K562 treated with DMSO at 1 percent for 48 hours (cell line): ENCODE measurements around the gene ENTR1. TPM values are rescaled to one million over a fixed set of nuclear protein-coding genes. Genes with fewer than 3 reads are reported as not detected.

Experiments
- total RNA-seq: library from RNA; unstranded; fragments of 300-600 nt; gene quantifications from 2 replicates; pipeline ENCODE4 v1.2.3, GENCODE V29; 2022; ENCODE audit warnings: low replicate concordance; ENCODE audit errors: extremely low read depth

The ENTR1 gene, protein sequence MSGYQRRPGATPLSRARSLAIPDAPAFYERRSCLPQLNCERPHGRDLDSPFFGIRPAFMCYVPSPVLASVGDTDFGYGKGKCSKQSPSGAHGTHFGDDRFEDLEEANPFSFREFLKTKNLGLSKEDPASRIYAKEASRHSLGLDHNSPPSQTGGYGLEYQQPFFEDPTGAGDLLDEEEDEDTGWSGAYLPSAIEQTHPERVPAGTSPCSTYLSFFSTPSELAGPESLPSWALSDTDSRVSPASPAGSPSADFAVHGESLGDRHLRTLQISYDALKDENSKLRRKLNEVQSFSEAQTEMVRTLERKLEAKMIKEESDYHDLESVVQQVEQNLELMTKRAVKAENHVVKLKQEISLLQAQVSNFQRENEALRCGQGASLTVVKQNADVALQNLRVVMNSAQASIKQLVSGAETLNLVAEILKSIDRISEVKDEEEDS
- total RNA-seq: not detected in 2 replicates

DNA sequence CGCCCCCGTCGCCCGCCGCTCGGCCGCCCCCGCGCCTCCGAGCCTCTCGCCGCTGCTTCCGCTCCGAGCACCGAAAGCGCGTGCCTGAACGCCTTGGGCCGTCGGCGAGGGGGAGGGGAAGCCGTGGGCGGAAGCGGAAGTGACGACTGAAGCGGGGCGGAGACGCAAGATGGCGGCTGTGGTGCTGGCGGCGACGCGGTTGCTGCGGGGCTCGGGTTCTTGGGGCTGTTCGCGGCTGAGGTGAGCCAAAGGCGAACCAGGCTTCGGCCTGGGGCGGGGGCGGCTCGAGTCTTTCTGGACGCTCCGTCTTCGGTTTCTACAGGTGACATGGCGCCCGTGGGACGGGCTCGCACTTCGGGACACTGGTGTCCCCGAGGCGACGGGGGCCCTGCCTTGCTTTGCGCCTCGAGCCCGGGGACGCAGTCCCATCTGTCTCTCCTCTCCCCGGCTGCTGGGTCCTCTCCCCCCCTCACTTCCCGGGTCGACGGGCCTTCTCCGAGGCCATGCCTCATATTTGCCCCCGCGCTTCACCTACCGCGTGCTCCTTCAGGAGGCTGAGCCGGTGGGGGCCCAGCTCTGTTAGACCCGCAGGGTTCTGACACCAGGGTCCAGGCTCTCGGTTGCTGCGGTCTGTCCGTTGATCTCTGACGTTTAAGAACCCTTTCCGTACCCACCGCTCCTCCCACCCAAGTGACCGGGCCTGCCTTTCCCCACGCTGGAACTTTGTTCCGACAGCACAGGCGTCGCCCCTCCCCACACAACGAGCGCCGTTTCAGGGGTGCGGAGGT is at the start of gene ENTR1, which contains the start of gene PMPCA:
TSS of gene ENTR1 (minus strand) at position 115 of the 788 bp plus-strand sequence. CDS start 217 bp downstream, outside the sequence.
TSS of gene PMPCA (plus strand) at position 159 of the 788 bp plus-strand sequence. CDS start at position 170, 11 bp downstream.

DNA sequence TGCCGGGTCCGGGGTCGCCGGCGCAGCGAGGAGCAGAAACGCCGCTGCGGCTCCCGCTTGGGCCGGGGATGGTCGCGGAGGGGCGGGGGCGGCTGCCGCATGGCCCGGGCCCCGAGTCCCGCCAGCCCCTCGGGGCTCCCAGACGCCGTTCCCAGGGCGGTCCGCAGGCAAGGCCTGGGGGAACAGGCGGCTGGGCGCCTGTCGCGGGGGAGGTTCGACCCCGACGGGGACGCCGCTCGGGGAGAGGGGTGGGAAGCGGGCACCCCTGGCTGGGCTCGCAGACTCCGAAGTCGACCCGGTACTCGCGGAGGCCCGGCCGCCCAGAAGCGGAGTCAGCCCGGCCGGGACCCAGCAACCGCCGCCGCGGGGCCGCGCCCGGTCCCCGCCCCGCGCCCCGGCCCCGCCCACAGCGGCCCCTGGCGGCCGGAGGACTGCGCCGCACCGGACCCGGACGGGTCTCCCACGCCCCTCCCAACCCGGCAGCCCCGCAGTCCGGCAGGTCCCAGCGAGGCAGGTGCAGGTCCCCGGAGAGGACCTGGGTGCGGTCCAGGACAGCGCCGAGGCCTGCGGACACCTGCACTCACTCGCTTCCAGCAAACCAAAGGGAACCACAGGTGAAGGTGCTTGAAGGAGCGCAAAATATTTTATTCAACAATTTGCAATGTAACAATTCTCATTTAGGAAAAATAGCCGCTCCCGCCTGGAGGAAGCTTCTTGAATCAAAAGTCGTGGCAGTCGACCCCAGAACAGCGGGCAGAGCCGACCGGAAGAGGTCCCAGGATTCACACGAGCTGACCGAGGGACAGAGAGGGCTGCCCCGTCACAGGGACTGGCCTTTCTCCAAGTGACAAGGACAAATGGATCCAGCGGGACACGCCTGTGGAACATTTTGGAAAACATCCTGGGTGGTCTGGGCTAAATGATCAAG is 29.3 kb upstream of the ENTR1 start, which contains the start of gene INPP5E:
TSS of gene INPP5E (minus strand) at position 365 of the 928 bp plus-strand sequence. CDS start 426 bp downstream, outside the sequence.

DNA sequence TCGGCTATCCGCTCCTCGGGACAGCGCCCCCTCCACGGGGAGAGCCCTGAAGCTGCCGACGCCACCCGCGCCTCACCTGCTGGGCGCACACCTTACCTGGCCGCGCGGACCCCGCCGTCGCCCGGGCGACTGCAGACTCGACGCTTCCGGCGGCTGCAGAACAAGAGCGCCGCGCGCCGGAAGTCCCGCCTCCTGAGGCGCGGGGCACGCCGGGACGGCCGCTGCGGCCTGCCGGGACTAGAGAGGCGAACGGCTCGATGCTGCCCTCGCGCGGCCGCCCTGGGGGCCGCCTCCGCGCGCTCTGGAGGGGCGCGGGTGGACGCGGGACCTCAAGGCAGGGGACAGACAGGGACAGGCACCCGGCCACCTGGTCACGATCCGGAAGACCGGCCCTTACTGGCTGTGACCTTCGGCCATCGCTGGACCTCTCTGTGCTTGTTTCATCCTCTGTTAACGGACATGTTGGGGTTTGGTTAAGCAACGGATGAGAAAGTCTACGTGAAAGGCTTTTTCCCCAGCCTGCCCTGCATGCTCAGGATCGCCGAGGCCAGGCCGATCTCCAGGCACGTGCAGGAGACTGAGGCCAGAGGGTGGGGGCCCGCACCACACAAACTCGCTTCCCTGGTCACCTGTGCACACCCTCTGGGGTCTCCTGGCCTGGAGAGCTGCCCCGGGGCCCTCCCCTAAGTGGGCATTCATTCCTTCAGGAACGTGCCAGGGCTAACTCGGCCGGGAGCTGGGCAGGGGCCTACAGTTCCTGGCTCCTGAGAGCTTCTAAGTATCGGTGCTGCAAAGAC is 10.2 kb downstream of the ENTR1 start, which contains the start of gene SNAPC4:
TSS of gene SNAPC4 (minus strand) at position 133 of the 797 bp plus-strand sequence. CDS start 1,742 bp downstream, outside the sequence.

DNA sequence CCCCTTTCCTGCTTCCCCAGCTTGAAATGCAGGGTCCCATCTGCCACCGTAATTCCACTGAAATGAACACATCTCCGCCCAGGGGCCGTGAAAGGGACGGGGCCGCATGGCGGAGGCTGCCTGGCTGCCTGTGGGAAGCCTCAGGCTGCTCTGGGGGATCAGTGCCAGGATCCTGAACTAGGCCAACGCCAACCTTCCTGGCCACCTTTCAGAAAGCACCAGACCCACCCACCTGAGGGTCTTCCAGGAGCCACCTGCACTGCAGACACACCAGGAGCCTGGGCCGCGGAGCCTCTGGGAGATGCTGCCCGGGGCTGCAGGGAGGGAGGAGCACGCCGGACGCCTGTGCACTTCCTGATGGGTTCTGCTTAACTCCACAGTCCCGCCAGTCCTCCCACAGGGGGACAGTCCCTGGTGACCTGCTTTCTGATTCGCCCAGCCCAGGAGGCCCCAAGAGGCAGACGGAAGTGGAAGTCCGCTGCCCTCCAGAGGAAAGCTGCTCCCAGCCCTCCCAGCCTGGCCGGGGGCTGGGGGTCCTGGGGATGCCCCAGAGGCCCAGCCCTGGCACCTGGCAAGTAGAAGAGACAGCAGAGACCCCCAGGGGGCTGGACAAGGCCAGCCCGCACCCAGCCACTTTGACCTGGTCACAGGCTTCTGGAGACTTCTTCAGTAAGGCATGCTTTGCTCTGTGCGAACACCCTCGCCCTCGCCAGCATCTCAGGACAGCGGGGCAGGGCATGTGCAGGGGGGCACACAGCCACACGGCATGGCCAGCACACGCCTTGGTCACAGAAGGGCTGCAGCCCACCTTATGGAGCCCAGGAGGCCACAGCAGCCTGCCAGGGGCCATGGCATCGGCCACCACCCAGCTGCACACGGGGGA is 36.9 kb downstream of the ENTR1 start, which contains the start of gene CARD9:
TSS of gene CARD9 (minus strand) at position 370 of the 883 bp plus-strand sequence. CDS start 1,591 bp downstream, outside the sequence.

DNA sequence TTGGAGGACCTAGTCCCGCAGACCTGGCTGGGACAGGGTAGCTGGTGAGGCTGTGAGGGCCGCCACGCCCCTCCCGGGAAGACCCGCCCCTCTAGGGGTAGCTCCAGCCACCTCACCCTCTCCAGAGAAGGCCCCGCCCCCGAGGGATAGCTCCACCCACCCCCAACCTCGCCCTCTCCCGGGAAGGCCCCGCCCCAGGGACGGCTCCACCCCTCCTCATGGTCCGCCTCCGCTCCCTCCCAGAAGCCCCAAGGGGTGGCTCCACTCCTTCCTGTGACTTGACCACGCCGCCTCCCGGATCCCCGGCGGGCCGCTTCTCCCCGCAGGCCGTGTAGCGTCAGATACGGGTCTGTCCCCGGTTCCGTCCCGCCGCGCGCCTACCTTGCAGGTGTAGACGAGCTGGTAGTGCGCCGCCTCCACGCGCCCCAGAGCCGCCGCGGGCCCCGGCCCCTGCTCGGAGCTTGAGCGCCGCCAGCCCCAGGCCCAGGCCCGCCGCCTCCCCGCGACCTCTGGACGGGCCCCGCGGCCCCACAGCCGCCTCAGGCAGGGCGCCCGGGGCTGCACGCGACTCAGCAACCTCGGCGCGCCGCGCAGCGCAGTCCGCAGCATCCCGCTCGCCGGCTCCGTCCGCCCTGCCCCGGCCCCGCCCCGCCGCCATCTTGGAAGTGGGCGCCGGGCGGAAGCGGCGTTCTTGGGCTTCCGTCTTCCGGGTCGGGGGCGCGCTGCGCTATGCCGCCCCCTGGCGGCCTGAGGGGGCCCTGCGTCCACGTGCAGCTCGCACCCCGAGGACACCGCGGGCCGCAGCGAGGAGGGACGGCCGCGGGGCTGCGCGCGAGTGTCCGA is 47.1 kb downstream of the ENTR1 start, which contains the start of gene DNLZ:
TSS of gene DNLZ (minus strand) at position 639 of the 843 bp plus-strand sequence. CDS start at position 609, 30 bp downstream.

Other genes starting within 250 kb of the ENTR1 start
- not detected in 2 replicates for gene LHX3, start 205.5 kb downstream of the ENTR1 start, total RNA-seq
- not detected in 2 replicates for gene QSOX2, start 164.8 kb downstream of the ENTR1 start, total RNA-seq
- gene CCDC187, start 106.5 kb downstream of the ENTR1 start, total RNA-seq: not detected in 2 replicates
- gene GPSM1, start 83.1 kb downstream of the ENTR1 start, total RNA-seq: not detected in 2 replicates
- not detected in 2 replicates for gene DNLZ, start 46.9 kb downstream of the ENTR1 start, total RNA-seq
- not detected in 2 replicates for gene CARD9, start 36.9 kb downstream of the ENTR1 start, total RNA-seq
- not detected in 2 replicates for gene SNAPC4, start 10.4 kb downstream of the ENTR1 start, total RNA-seq
- gene PMPCA, start within 50 bp of the ENTR1 start, total RNA-seq: not detected in 2 replicates
- gene INPP5E, start 29.2 kb upstream of the ENTR1 start, total RNA-seq: not detected in 2 replicates
- gene SEC16A, start 72.4 kb upstream of the ENTR1 start, total RNA-seq: 155 TPM in 1 of 2 replicates, not detected in the other
- gene NOTCH1, start 135.4 kb upstream of the ENTR1 start, total RNA-seq: not detected in 2 replicates